ENCODE measurements around the gene ATP6V0D1.
"Not testable (repeated sequence)": the region's sequence is repeated elsewhere in the genome, so short reads cannot be mapped to it uniquely, and the experiment has no call there.

The ATP6V0D1 gene

GRCh38 chr16:67504031-67505021 is 23.4 kb upstream of the ATP6V0D1 start:
- no peak for DNase-seq (ENCODE audit: low read depth in 2 of 3, low spot score in 2 of 3)

- DNase-seq (ENCODE audit: low read depth in 2 of 3, low spot score in 2 of 3): no peak
Measured at GRCh38 chr16:67499106-67499505, 18.1 kb upstream of the ATP6V0D1 start.

- DNase-seq (ENCODE audit: low read depth in 2 of 3, low spot score in 2 of 3): no peak
Measured at GRCh38 chr16:67490335-67491096, 9.6 kb upstream of the ATP6V0D1 start.

GRCh38 chr16:67489401-67490083 is 8.6 kb upstream of the ATP6V0D1 start:
- DNase-seq (ENCODE audit: low read depth in 2 of 3, low spot score in 2 of 3): no peak

- not testable (repeated sequence) for DNase-seq (ENCODE audit: low read depth in 2 of 3, low spot score in 2 of 3)
Measured at GRCh38 chr16:67487561-67487960, 6.6 kb upstream of the ATP6V0D1 start.

- no peak for DNase-seq (ENCODE audit: low read depth in 2 of 3, low spot score in 2 of 3)
Measured at GRCh38 chr16:67486805-67487204, 5.8 kb upstream of the ATP6V0D1 start.

GRCh38 chr16:67483731-67484525 is 3.0 kb upstream of the ATP6V0D1 start:
- DNase-seq (ENCODE audit: low read depth in 2 of 3, low spot score in 2 of 3): no peak

- DNase-seq (ENCODE audit: low read depth in 2 of 3, low spot score in 2 of 3): no peak
Measured at GRCh38 chr16:67483150-67483549, 2.2 kb upstream of the ATP6V0D1 start, which contains the start of gene AGRP. AGRP (minus strand) TSS chr16:67483547; CDS start chr16:67483398, 149 bp downstream.

- DNase-seq (ENCODE audit: low read depth in 2 of 3, low spot score in 2 of 3): no peak
Measured at GRCh38 chr16:67482233-67482924, 1.4 kb upstream of the ATP6V0D1 start.

- peak in 2 of 3 experiments; percentile 30 to 32 for DNase-seq (ENCODE audit: low read depth in 2 of 3, low spot score in 2 of 3)
Measured at GRCh38 chr16:67481561-67482232, 740 bp upstream of the ATP6V0D1 start.

- DNase-seq (ENCODE audit: low read depth in 2 of 3, low spot score in 2 of 3): no peak
Measured at GRCh38 chr16:67477960-67478554, 2.9 kb downstream of the ATP6V0D1 start.

GRCh38 chr16:67474551-67475455 is 6.2 kb downstream of the ATP6V0D1 start:
- DNase-seq (ENCODE audit: low read depth in 2 of 3, low spot score in 2 of 3): no peak

- no peak for DNase-seq (ENCODE audit: low read depth in 2 of 3, low spot score in 2 of 3)
Measured at GRCh38 chr16:67471758-67472384, 9.1 kb downstream of the ATP6V0D1 start.

GRCh38 chr16:67470359-67470758 is 10.6 kb downstream of the ATP6V0D1 start:
- DNase-seq (ENCODE audit: low read depth in 2 of 3, low spot score in 2 of 3): no peak

GRCh38 chr16:67468731-67469130 is 12.2 kb downstream of the ATP6V0D1 start:
- no peak for DNase-seq (ENCODE audit: low read depth in 2 of 3, low spot score in 2 of 3)

- no peak for DNase-seq (ENCODE audit: low read depth in 2 of 3, low spot score in 2 of 3)
Measured at GRCh38 chr16:67466581-67466980, 14.4 kb downstream of the ATP6V0D1 start.

- DNase-seq (ENCODE audit: low read depth in 2 of 3, low spot score in 2 of 3): no peak
Measured at GRCh38 chr16:67464565-67464964, 16.4 kb downstream of the ATP6V0D1 start.

Data from activated CD8-positive, alpha-beta memory T cell treated with anti-CD3 and anti-CD28 coated beads for 48 hours (primary cell).